OCI-LY1 (cell line): ENCODE measurements around the gene TRAF3IP1.
A peak's percentile ranks its signal among the peaks of the same experiment; 100 is the strongest.
"Not testable (repeated sequence)": the region's sequence is repeated elsewhere in the genome, so short reads cannot be mapped to it uniquely, and the experiment has no call there.

Source experiments
- H2AFZ ChIP-seq: fragments of 200-600 bp; sonication (generic), shearing (Covaris generic); 2 replicates; pipeline ENCODE4 v1.6.0; 2014; ENCODE audit warnings: antibody characterized with exemption, mild to moderate bottlenecking, low read length
- H3F3A ChIP-seq: fragments of 200-600 bp; sonication (generic), shearing (Covaris generic); 2 replicates; pipeline ENCODE4 v1.6.0; 2014; ENCODE audit warnings: mild to moderate bottlenecking, antibody characterized with exemption, low read length, moderate library complexity; ENCODE audit not compliant: insufficient read depth
- H3K27ac ChIP-seq: fragments of 200-600 bp; sonication (generic); 2 replicates; pipeline ENCODE4 v1.5.1; 2014; ENCODE audit warnings: low read length, mixed run types, mild to moderate bottlenecking, low read depth; ENCODE audit not compliant: poor library complexity, severe bottlenecking
- H3K27me3 ChIP-seq: fragments of 200-600 bp; sonication (generic); 2 replicates; pipeline ENCODE4 v1.6.0; 2014; ENCODE audit warnings: antibody characterized with exemption, mild to moderate bottlenecking, low read length, moderate library complexity; ENCODE audit not compliant: insufficient read depth
- H3K36me3 ChIP-seq: fragments of 200-600 bp; sonication (generic); 2 replicates; pipeline ENCODE4 v1.6.1; 2014; ENCODE audit warnings: mild to moderate bottlenecking, antibody characterized with exemption, low read length, moderate library complexity, mixed read lengths; ENCODE audit not compliant: insufficient read depth
- H3K4me1 ChIP-seq: fragments of 200-600 bp; sonication (generic); 2 replicates; pipeline ENCODE4 v1.5.1; 2014; ENCODE audit warnings: mild to moderate bottlenecking, low read length, moderate library complexity; ENCODE audit not compliant: insufficient read depth, severe bottlenecking
- H3K4me2 ChIP-seq: fragments of 200-600 bp; sonication (generic), shearing (Covaris generic); 2 replicates; pipeline ENCODE4 v1.6.1; 2014; ENCODE audit warnings: low read length
- H3K4me3 ChIP-seq: fragments of 200-600 bp; sonication (generic); 2 replicates; pipeline ENCODE4 v1.5.1; 2014; ENCODE audit warnings: low read length, low read depth, mild to moderate bottlenecking, mixed read lengths; ENCODE audit not compliant: poor library complexity, severe bottlenecking
- H3K79me2 ChIP-seq: fragments of 200-600 bp; shearing (Covaris generic); 2 replicates; pipeline ENCODE4 v1.6.1; 2016; ENCODE audit warnings: mixed run types, low read length, mixed read lengths; ENCODE audit not compliant: insufficient read depth
- H3K9ac ChIP-seq: fragments of 200-600 bp; sonication (generic), shearing (Covaris generic); 2 replicates; pipeline ENCODE4 v1.6.1; 2014; ENCODE audit warnings: mild to moderate bottlenecking, low read length, mixed read lengths
- H3K9me2 ChIP-seq: fragments of 200-600 bp; sonication (generic), shearing (Covaris generic); 2 replicates; pipeline ENCODE4 v1.6.1; 2014; ENCODE audit warnings: low read depth, mild to moderate bottlenecking, low read length, mixed read lengths
- H3K9me3 ChIP-seq: fragments of 200-600 bp; shearing (Covaris generic); 2 replicates; pipeline ENCODE4 v1.6.1; 2014; ENCODE audit warnings: low read length, mixed read lengths
- H4K20me1 ChIP-seq: fragments of 200-600 bp; sonication (generic), shearing (Covaris generic); 2 replicates; pipeline ENCODE4 v1.6.0; 2016; ENCODE audit warnings: mild to moderate bottlenecking, low read length; ENCODE audit not compliant: insufficient read depth
- CTCF ChIP-seq: fragments of 200-600 bp; sonication (generic), shearing (Covaris generic); IDR thresholded peaks from 2 replicates; pipeline ENCODE4 v1.5.1; 2017; ENCODE audit warnings: mild to moderate bottlenecking, antibody characterized with exemption, low read length, moderate library complexity, mixed read lengths
- EZH2 ChIP-seq: fragments of 200-600 bp; sonication (generic), shearing (Covaris generic); IDR thresholded peaks from 2 replicates; pipeline ENCODE4 v1.8.0; 2017; ENCODE audit warnings: borderline replicate concordance, mixed run types, mild to moderate bottlenecking, antibody characterized with exemption, low read length, moderate library complexity, mixed read lengths

Gene TRAF3IP1

GRCh38 chr2:238321467-238321866, 1.1 kb downstream of the TRAF3IP1 start:
- TF ChIP-seq EZH2 = no peak
- no peak for TF ChIP-seq CTCF
- H3K4me3 ChIP-seq = peak overlapping the region; percentile 69
- H3K27me3 ChIP-seq = peaks cover 8% of the 10 kb centered on the region
- H3K4me1 ChIP-seq = peaks cover 15% of the 10 kb centered on the region
- no peaks in the 10 kb centered on the region for H3F3A ChIP-seq
- no peaks in the 10 kb centered on the region for H3K79me2 ChIP-seq
- H3K9ac ChIP-seq = peak overlapping the region; percentile 70; the same call in 1 of the 2 replicates
- H3K9me3 ChIP-seq = no peaks in the 10 kb centered on the region
- no peaks in the 10 kb centered on the region for H3K9me2 ChIP-seq
- no peak overlapping the region for H3K27ac ChIP-seq
- H2AFZ ChIP-seq = no peak overlapping the region
- H3K36me3 ChIP-seq = no peaks in the 10 kb centered on the region
- H4K20me1 ChIP-seq = no peaks in the 10 kb centered on the region
- peak overlapping the region; percentile 92 for H3K4me2 ChIP-seq

GRCh38 chr2:238322001-238322411, 1.7 kb downstream of the TRAF3IP1 start:
- H3K4me3 ChIP-seq = no peak overlapping the region
- no peak overlapping the region for H2AFZ ChIP-seq
- no peak overlapping the region for H3K4me2 ChIP-seq
- H3K9me2 ChIP-seq = no peaks in the 10 kb centered on the region
- TF ChIP-seq EZH2 (no peak), CTCF (no peak)
- no peak overlapping the region for H3K9ac ChIP-seq
- peaks cover 15% of the 10 kb centered on the region for H3K4me1 ChIP-seq
- no peak overlapping the region for H3K27ac ChIP-seq
- H3F3A ChIP-seq = no peaks in the 10 kb centered on the region
- no peaks in the 10 kb centered on the region for H4K20me1 ChIP-seq
- H3K36me3 ChIP-seq = no peaks in the 10 kb centered on the region
- no peaks in the 10 kb centered on the region for H3K79me2 ChIP-seq
- H3K27me3 ChIP-seq = peaks cover 8% of the 10 kb centered on the region
- no peaks in the 10 kb centered on the region for H3K9me3 ChIP-seq

DNA sequence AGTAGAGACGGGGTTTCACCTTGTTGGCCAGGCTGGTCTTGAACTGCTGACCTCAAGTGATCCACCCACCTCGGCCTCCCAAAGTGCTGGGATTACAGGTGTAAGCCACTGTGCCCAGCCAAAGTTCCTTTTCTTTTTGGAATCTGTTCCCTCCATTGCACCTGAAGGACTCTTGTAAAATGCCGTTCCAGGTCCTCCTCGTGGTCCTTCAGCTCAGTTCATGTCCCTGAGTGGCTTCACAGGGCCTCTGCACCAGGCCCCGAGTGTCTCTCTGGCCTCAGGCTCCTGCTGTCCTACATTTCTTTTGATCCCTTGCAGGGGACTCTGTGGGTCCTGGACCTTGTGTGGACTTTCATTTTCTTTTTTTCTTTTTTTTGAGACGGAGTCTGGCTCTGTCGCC, 3.9 kb downstream of the TRAF3IP1 start:
- H3K36me3 ChIP-seq, H3K27ac ChIP-seq, H3K4me3 ChIP-seq, H2AFZ ChIP-seq, H3K9me3 ChIP-seq, H3K4me2 ChIP-seq, H3K27me3 ChIP-seq, H3K79me2 ChIP-seq, H3F3A ChIP-seq, H3K9me2 ChIP-seq, H3K9ac ChIP-seq, H4K20me1 ChIP-seq: not testable (repeated sequence)
- peaks cover 15% of the 10 kb centered on the region for H3K4me1 ChIP-seq

- Histone ChIP-seq H3K9ac (no peak overlapping the region), H4K20me1 (no peaks in the 10 kb centered on the region), H3K9me2 (no peaks in the 10 kb centered on the region), H3K9me3 (no peaks in the 10 kb centered on the region), H3F3A (no peaks in the 10 kb centered on the region), H3K79me2 (no peaks in the 10 kb centered on the region), H3K27ac (no peak overlapping the region), H3K4me1 (peaks cover 7% of the 10 kb centered on the region), H3K4me3 (no peak overlapping the region), H3K36me3 (no peaks in the 10 kb centered on the region), H2AFZ (no peak overlapping the region), H3K4me2 (no peak overlapping the region), H3K27me3 (peaks cover 5% of the 10 kb centered on the region)
- TF ChIP-seq CTCF (no peak), EZH2 (no peak)
Observed at GRCh38 chr2:238325694-238326093, 5.4 kb downstream of the TRAF3IP1 start.
